SK-N-DZ (cell line): ENCODE results near the gene INSYN1.
A peak's percentile ranks its signal among the peaks of the same experiment; 100 is the strongest.
"Not testable (repeated sequence)": the region's sequence is repeated elsewhere in the genome, so short reads cannot be mapped to it uniquely, and the experiment has no call there.

Experiments used
- DNase-seq: peaks from one replicate; pipeline ENCODE4 v3.0.0-alpha.2; 2015; ENCODE audit warnings: low spot score

Gene INSYN1

GRCh38 chr15:73714695-73715301 lies 38.4 kb downstream of the INSYN1 start:
- DNase-seq: no peak

GRCh38 chr15:73712107-73712506 lies 41.0 kb downstream of the INSYN1 start:
- no peak for DNase-seq

- DNase-seq: no peak
Observed at GRCh38 chr15:73711526-73711925, 41.6 kb downstream of the INSYN1 start.

GRCh38 chr15:73710321-73710720 lies 42.8 kb downstream of the INSYN1 start:
- no peak for DNase-seq

GRCh38 chr15:73709686-73710085 lies 43.5 kb downstream of the INSYN1 start:
- DNase-seq: no peak

- DNase-seq: no peak
Observed at GRCh38 chr15:73709241-73709640, 43.9 kb downstream of the INSYN1 start.

- no peak for DNase-seq
Observed at GRCh38 chr15:73708691-73709090, 44.5 kb downstream of the INSYN1 start.

GRCh38 chr15:73704869-73705645 lies 48.1 kb downstream of the INSYN1 start:
- DNase-seq: peak; percentile 56

- DNase-seq: not testable (repeated sequence)
Observed at GRCh38 chr15:73704142-73704868, 48.8 kb downstream of the INSYN1 start.

- not testable (repeated sequence) for DNase-seq
Observed at GRCh38 chr15:73703601-73704000, 49.5 kb downstream of the INSYN1 start.

GRCh38 chr15:73702311-73703239 lies 50.6 kb downstream of the INSYN1 start:
- not testable (repeated sequence) for DNase-seq

- peak; percentile 79 for DNase-seq
Observed at GRCh38 chr15:73700041-73700842, 52.9 kb downstream of the INSYN1 start.

GRCh38 chr15:73699249-73700040 lies 53.7 kb downstream of the INSYN1 start:
- no peak for DNase-seq

GRCh38 chr15:73697033-73697467 lies 56.1 kb downstream of the INSYN1 start:
- DNase-seq: peak; percentile 54

GRCh38 chr15:73696641-73697001 lies 56.5 kb downstream of the INSYN1 start:
- DNase-seq: no peak

- DNase-seq: no peak
Observed at GRCh38 chr15:73695773-73696640, 57.1 kb downstream of the INSYN1 start.

GRCh38 chr15:73694419-73694818 lies 58.7 kb downstream of the INSYN1 start:
- no peak for DNase-seq

GRCh38 chr15:73691396-73691795 lies 61.8 kb downstream of the INSYN1 start:
- DNase-seq: no peak

GRCh38 chr15:73688455-73688854 lies 64.7 kb downstream of the INSYN1 start:
- no peak for DNase-seq
